ENCODE results near the gene FBXL20.

DNA sequence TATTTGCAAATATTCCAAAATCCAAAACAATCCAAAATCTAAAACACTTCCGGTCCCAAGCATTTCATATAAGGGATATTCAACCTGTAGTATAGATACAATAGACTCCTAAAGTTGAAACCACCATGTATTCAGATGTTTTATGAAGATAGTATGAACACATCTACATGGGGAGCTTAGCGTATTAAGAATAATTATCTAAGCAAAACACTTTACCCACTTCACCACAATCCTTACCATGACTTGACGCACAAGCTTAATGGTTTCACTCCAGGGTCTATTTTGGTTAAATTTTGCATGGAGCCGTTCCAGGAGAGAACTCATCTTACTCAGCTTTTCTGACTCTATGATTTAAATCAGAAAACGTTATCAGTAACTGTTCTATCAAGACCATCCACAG is 46.1 kb upstream of the FBXL20 start:
- TF ChIP-seq CTCF (IDR thresholded peaks at IDR 0.05), result no peak
- no peak for TF ChIP-seq POLR2A (IDR thresholded peaks at IDR 0.05)
